Limb (tissue), 2 donors: ENCODE results near the gene CHID1.

Experiments
- DNase-seq, 2 donors: peaks; one replicate each; pipeline ENCODE4 v3.0.0-alpha.2; 2016; ENCODE audit errors: extremely low spot score in 2 of 2

CHID1 gene

GRCh38 chr11:865462-866430 lies 44.9 kb downstream of the CHID1 start:
- DNase-seq, result no peak

DNA sequence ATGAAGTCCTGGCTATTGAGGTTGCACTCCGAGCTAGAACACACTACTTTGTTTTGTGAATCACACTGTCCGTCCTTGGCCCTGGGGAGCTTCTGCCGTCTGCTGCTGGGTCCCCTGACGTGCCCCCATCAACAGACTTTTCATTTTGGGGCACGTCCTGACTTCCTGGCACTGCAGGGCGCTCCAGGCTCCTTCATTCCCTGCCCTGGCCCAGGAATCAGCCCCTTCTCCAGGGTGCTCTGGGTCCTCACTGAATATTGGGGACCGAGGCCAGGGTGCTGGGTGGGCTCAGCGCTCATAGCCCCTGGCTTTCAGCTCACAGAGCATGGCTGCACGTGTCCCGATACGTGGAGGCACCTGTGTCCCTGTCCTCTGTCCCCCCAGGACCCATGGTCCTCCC lies 45.7 kb downstream of the CHID1 start:
- no peak for DNase-seq

DNA sequence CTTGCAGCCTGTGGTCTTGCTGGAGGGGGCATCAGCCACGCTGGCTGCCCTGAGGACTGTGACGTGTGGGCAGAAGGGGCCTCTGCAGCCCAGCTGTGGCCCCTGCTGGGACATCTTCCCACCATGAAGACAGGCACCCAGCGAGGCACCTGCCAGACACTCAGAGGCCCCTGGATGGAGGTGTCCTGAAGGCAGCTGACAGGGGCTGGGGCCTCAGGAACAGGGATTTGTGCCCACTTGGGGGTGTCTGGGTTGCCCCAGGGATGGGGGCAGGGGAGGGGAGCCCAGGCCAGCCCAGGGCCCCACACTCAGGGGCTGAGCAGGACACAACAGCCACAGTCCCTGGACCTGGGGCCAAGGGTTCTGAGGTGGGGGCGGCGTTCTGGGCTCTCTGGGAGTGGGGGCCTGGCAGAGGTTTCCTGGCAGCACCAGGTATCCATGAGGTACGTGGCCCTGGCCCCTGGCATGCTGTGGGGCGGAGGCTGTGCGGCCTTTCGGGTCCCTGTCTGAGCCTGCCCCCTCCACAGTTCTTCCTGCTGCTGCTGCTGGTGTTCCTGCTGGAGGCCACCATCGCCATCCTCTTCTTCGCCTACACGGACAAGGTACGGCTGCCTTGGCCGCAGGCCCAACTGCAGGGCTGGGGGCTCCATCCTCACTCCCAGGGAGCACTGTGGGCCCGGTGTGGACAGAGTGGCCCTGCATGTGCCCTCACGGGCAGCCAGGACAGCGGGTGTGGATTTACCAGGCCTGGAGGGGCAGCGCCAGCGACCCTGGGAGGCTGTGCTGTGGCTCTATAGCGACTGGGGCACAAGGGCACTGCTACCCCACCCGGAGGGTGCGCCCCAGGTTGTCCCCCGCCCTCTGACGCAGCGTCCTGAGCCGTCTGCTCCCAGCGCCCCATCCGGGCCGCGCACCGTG lies 46.4 kb downstream of the CHID1 start:
- DNase-seq, result no peak

DNA sequence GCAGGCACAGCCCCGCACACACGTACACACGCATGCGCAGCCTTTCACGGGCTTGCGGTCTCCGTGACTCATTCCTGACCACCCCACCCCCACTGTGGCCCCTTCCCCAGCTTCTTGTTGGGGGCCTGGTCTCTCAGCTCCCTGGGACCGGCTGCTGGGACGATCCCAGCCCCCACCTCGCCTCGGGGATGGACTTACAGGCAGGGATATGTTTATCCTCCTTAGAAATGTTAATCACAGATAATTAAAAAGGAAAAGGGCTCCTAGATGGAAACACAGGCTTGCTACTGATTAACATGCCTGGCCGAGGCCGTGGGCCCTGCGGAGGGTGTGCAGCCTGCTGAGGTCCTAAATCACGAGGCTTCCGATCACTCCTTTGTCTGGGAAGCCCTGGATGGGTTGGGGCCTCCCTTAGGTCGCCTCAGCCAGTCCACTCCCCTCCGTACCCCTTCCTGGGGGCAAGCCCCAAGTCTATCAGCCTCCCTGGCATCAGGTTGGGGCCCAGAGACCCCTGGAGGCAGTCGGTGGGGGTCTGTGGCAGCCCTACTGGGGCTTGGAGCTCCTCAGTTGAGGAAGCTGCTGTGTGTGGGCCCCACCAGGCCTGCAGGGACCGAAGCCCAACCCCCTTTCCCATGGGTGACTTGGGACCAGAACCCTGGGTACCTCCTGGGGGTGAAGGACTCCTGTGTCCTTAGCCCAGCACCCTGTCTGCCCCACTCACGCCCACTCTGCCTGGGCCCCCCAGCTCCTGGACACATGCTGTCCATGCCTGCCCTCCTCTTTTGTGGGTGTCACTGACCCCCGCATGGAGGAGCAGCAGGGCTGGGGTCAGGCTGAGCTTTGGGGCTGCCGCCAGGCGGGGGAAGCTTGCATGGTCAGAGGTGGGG lies 47.3 kb downstream of the CHID1 start:
- no peak for DNase-seq

DNA sequence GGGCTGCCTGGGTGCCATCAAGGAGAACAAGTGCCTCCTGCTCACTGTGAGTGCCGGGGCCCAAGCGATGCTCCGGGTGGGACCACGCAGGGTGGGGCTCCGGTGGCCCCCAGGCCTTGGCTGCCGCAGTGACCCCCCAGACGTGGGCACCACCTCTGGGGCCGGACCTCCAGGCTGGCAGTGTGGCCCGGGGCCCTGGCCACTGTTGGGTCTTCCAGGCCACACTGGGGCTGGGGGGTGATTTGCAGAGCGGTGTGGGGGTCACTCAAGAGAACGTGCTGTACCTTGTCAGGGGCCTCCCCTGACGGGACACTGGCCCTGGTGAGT lies 48.0 kb downstream of the CHID1 start:
- DNase-seq, result no peak

- no peak for DNase-seq
Measured at GRCh38 chr11:862081-862661, 48.4 kb downstream of the CHID1 start.

DNA sequence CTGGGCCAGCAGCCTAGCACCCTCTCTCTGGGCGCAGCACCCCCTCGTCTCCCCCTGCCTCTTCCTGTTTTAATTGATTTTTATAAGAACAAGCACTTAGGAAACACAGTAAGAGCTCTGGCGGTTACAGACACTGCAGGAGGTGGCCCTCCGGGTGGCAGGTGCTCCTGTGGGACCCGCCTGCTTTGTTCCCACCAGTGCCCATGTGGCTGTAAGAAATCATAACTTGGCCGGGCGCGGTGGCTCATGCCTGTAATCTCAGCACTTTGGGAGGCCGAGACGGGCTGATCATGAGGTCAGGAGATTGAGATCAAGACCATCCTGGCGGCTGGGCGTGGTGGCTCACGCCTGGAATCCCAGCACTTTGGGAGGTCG lies 49.5 kb downstream of the CHID1 start:
- DNase-seq, result no peak

DNA sequence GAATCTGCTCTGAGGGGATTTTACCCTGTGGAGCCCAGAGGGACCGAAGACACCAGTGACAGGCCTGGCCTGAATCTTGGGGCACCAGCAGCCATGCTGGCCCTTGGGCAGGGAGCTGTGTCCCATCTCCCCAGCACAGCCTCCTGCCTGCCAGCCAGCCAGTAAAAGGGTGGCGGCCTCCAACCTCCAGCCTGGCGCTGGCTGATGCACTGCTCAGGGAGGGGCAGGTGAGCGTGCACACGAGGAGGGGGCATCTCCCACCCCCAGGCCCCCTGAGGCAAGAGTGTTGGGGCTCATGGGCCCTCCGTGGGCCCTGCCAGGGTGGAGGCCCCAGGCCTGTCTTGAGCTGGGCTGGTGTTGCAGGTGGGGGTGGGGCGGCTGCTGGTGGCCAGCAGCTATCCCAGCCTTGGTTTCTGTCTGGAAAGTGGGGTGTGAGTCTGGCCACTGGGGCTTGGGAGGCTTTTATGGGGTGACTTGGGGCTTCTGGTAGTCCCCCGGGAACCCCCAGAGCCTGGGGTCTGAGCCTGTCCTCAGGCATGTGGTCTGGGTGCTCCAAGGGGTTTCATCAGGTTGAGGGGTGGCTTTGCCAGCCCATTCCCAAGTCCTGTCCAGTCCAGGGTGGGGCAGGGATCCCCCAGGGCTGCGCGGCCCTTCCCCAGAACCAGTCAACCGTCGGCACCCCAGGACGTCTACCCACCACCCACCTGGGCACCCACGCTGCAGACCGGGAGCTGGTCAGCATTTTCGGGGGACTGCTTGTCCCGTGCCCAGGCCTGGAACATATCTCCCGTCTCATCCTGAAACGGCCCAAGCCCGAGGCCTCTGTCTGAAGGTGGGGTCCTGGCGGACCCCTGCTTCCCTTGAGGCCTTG lies 50.1 kb downstream of the CHID1 start:
- DNase-seq, result no peak

- peak; percentile 56 to 81 for DNase-seq
Measured at GRCh38 chr11:859394-860131, 51.0 kb downstream of the CHID1 start.

- DNase-seq, result no peak
Measured at GRCh38 chr11:858762-859339, 51.8 kb downstream of the CHID1 start.

DNA sequence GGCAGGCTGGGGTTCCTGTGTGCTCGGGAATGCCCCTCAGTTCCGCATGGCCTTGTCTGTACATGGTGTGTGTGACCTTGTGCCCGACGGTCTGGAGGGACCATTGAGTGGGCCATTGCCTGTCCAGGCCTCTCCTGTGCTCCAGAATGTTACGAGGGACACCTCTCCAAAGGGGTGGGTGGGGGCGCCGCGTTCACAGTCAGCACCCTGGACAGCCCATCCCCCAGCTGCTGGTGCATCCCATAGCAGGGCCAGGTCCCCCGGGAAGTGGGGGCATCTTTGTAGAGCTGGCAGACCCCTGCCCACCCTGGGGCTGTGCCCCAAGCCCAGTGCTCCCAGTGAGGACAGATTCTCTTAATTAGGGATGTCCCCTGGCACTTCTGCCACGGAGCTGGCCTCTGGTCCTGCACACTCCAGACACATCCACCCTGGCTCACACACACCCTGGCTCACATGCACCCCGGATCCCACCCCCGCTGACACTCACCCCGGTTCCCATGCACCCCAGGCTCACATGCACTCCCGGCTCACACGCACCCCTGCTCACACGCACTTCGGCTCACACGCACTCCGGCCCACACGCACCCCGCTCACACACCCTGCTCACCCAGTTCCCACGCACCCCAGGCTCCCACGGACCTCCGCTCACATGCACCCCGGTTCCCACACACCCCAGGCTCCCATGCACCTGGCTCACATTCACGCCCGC lies 52.4 kb downstream of the CHID1 start:
- DNase-seq, result no peak

DNA sequence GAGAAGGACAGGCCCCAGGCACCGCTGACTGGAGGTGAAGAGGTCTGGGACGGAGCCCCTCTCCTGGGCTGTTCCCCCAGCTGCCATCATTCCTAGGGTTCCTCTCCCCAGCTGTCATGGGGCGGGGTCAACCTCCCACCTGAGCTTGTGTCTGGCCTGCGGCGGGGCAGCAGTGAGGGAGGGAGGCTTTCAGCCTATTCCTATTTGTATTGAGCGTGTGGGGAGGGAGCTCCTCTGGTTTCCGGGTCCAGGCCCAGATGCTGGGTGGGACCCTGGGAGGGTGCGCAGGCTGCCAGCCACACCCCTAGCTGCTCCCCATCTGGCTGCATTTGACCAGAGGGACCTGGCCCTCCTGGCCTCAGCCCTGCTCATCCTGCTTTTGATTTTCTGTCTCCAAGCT lies 54.2 kb downstream of the CHID1 start:
- DNase-seq, result no peak

DNA sequence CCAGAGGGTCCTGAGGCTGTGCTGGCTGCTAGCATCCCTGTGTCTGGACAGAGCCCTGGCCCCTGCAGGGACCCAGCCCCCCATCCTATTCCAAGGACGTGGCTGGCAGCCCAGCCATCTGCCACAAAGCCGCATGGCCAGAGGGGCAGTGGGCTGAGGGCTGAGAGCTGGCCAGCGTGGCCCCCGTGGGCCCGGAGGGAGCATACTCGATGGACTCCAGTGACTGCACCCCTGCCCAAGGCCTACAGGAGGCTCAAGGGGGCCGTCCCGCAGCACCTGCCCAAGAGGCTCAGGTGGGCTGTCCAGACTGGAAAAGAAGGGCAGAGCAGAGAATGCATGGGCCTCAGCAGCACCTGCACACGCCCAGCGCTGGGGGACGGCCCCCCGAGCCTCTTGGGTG lies 54.8 kb downstream of the CHID1 start:
- DNase-seq, result no peak

GRCh38 chr11:855330-855674 lies 55.3 kb downstream of the CHID1 start:
- no peak for DNase-seq

- no peak for DNase-seq
Measured at GRCh38 chr11:854601-855329, 55.8 kb downstream of the CHID1 start.

DNA sequence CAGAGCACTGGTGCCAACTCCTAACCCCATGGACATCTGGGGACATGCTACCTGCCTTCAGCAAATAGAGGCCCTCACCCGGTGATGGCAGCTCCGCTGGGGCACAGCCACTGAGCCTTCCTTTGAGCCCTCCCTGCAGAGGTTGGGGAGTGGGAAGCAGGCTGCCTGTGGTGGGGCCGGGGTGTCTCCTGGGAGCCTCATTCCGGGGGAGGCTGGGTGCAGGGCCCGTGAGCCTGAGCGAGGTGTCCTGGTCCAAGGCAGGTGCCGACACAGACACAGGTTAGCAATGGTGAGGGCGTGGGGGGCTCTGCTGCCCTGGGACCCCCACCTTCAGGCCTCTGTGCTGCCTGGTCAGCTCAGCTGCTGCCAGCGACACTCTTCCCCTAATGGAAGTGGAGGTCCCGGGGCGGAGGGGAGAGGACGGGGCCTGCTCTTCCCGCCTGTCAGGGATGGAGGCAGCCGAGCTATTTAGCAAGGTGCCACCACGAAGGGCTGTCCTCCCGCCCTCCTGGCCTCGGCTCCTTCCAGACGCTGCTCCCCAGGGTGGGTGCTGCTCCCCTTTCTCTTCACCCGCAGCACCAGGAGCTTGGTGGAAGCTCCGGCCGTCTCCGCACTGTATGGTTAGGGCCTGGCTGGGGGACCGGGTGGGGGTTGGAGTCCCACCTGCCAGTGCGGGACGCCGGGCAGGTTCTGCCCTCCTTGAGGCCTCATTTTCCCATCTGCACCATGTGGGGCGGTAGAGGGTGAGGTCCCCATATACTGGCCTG lies 56.7 kb downstream of the CHID1 start:
- no peak for DNase-seq

DNA sequence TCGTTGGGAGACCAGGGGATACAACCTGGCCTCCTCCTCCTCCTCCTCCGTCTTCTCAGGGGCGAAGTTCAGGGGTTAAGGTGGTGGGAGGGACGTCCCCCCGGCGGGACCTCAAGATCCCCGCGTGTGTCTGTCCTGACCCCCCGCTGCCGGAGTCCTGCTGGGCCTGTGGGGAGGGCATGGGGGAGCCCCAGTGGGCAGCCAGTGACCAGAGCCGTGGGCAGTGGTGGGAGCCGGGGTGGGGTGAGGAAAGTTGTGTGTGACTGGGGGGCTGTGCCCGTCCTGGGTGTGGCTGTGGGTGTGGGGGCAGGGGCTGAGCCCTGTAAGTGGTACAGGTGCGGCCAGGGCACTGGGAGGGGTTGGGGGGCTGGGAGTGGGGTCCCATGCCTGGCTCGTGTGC lies 57.8 kb downstream of the CHID1 start:
- DNase-seq, result no peak
